ENCODE results near the gene CCNT2.
A peak's percentile ranks its signal among the peaks of the same experiment; 100 is the strongest.

CCNT2 gene

DNA sequence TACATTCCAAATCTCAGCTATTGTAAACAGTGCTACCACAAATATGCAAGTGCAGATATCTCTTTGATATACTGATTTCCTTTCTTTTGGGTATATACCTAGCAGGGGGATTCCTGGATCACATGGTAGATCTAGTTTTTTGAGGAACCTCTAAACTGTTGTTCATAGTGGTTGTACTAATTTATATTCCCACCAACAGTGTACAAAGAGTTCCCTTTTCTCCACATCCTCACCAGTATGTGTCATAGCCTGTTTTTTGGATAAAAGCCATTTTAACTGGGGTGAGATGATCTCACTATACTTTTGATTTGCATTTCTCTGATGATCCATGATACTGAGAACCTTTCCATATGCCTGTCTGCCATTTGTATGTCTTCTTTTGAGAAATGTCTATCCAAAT is 6.3 kb upstream of the CCNT2 start:
- in situ Hi-C loops (cut with HindIII; ENCODE audit: low pct_ligation_motif_present, low pct_unique_long_range_greater_than_20kb, low sequenced_read_pairs), result no loop called here
- DNase-seq, result peak; percentile 20

GRCh38 chr2:134917360-134917865 is 1.2 kb upstream of the CCNT2 start:
- in situ Hi-C loops (cut with HindIII; ENCODE audit: low pct_ligation_motif_present, low pct_unique_long_range_greater_than_20kb, low sequenced_read_pairs), result no loop called here
- peak; percentile 31 for DNase-seq

GRCh38 chr2:134917888-134918525 is 615 bp upstream of the CCNT2 start:
- in situ Hi-C loops (cut with HindIII; ENCODE audit: low pct_ligation_motif_present, low pct_unique_long_range_greater_than_20kb, low sequenced_read_pairs), result no loop called here
- peak; percentile 94 for DNase-seq

GRCh38 chr2:134919341-134920210 is 954 bp downstream of the CCNT2 start:
- DNase-seq, result peak; percentile 42
- in situ Hi-C loops (cut with HindIII; ENCODE audit: low pct_ligation_motif_present, low pct_unique_long_range_greater_than_20kb, low sequenced_read_pairs), result no loop called here

DNA sequence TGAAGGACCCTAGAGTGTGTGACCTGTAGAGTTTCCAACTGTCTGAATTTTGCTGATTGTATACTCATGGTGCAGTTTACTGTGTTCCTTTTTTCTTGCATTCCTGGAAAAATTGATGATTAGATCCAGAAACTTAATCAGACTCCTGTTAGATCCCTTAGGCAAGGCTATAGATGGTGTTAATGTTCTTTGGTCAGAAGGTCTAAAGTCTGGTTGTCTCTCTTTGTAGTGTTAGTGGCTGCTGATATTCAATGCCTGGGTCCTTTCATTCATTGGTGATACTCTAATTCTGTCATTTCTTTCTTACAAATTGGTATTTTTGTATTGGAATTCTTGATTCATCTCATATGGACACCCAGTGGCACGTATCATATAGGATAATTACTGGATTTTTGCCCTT is 6.3 kb downstream of the CCNT2 start:
- in situ Hi-C loops (cut with HindIII; ENCODE audit: low pct_ligation_motif_present, low pct_unique_long_range_greater_than_20kb, low sequenced_read_pairs), result no loop called here
- DNase-seq, result no peak

DNA sequence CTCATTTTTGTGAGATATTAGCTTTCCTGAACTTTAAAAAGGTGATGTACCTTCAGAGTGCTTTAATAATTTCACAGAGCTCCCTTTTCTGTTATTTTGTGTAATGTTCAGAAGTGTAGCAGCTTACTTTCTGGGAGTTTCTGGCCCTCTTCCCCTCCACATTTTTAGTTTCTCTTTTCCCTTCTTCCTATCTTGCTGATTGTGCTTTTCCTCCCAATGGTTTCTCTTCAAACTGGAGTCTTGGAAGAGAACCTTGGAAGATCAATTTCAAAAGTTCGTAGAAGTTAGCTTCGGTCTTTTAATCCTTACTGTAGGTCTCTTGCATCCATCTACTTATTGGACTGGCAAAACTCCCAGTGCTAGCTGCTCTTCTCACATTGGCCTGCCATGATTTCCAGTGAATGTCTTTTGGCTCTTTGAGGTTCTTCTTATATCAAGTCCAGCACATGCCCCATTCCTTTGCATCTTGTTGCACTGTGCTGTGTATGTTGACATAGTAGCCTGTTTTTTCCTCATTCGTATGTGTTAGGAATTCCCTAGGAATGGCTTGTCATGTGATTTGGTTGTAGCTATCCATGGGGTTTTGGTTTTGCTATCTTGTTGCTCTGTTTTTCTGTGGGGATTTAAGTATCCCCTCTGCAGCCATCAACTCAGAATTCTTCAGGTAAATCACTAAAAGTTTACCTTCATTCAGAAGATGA is 7.8 kb downstream of the CCNT2 start:
- in situ Hi-C loops (cut with HindIII; ENCODE audit: low pct_ligation_motif_present, low pct_unique_long_range_greater_than_20kb, low sequenced_read_pairs), result no loop called here
- no peak for DNase-seq

DNA sequence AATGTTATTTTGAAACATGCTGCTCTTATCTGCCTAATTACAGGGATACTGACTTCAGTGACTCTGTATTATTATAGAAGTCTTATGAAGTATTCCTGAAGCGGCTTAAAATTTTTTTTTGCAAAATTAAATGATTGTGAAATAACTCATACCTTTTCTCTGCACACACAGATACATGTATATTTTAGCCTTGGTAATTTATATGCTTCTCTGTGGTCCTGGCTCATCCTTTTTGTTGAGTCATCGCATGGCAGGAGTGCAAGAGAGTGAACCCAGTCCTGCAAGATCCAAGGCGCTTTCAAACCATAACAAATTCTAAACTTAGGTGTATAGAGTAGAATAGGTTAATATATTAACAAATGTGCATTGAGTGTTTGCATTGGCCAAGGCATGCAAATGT is 8.6 kb downstream of the CCNT2 start:
- peak; percentile 28 for DNase-seq
- in situ Hi-C loops (cut with HindIII; ENCODE audit: low pct_ligation_motif_present, low pct_unique_long_range_greater_than_20kb, low sequenced_read_pairs), result no loop called here

GRCh38 chr2:134932864-134933526 is 14.4 kb downstream of the CCNT2 start:
- no peak for DNase-seq
- in situ Hi-C loops (cut with HindIII; ENCODE audit: low pct_ligation_motif_present, low pct_unique_long_range_greater_than_20kb, low sequenced_read_pairs), result no loop called here

- no peak for DNase-seq
- in situ Hi-C loops (cut with HindIII; ENCODE audit: low pct_ligation_motif_present, low pct_unique_long_range_greater_than_20kb, low sequenced_read_pairs), result no loop called here
These were observed 15.1 kb downstream of the CCNT2 start for GRCh38 chr2:134933732-134934131.

DNA sequence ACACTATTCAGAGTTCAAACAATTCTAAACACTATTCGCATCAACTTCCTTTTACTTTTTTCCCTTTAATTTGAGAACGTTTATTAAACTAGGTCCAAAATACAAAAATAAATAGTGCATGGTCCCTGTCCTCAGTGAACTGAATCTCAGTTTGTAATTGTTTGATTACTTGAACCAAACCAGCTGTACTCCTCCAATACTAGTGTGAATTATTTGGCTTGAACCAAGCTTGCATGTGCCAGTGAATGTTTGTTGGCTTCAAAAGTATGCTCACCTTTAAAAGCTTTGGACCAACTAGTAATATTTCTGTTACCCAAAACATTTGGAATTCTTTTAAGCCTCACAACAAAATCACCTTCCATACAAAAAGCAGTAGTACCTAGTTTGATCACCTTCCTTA is 15.5 kb downstream of the CCNT2 start:
- in situ Hi-C loops (cut with HindIII; ENCODE audit: low pct_ligation_motif_present, low pct_unique_long_range_greater_than_20kb, low sequenced_read_pairs), result no loop called here
- no peak for DNase-seq

DNA sequence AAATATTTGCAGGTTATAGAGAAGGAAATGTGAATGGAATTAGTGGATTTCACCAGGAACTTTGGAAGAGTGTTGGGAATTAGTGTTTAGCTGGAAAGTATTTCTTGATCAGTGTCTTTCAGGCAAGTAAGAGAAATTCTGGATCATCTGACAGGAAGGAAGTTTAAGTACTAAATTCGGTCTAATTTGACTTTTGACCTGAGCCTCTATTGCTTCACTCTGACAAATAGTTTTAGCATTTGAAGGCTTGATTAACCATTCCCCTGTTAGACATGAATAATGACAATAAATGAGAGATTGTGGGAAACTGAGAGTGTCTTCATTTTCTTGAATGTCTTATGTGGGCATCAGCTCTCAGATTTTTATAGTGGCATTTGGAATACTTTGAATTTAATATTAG is 16.0 kb downstream of the CCNT2 start:
- DNase-seq, result no peak
- in situ Hi-C loops (cut with HindIII; ENCODE audit: low pct_ligation_motif_present, low pct_unique_long_range_greater_than_20kb, low sequenced_read_pairs), result no loop called here

DNA sequence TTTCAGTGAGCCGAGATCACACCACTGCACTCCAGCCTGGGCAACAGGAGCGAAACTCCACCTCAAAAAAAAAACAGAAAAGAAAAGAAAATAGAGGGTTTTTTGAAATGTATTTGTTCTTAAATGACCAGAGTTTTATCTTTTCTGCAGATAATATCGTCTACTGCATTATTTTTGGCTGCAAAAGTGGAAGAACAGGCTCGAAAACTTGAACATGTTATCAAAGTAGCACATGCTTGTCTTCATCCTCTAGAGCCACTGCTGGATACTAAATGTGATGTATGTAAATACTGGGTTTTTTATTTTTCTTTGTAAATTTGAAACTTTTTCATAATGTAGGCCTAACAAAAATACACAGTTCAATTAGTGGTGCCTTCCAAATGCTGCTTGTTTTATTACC is 18.1 kb downstream of the CCNT2 start:
- no peak for DNase-seq
- in situ Hi-C loops (cut with HindIII; ENCODE audit: low pct_ligation_motif_present, low pct_unique_long_range_greater_than_20kb, low sequenced_read_pairs), result no loop called here

- DNase-seq, result no peak
- in situ Hi-C loops (cut with HindIII; ENCODE audit: low pct_ligation_motif_present, low pct_unique_long_range_greater_than_20kb, low sequenced_read_pairs), result no loop called here
These were observed 24.9 kb downstream of the CCNT2 start for GRCh38 chr2:134943540-134943939.

DNA sequence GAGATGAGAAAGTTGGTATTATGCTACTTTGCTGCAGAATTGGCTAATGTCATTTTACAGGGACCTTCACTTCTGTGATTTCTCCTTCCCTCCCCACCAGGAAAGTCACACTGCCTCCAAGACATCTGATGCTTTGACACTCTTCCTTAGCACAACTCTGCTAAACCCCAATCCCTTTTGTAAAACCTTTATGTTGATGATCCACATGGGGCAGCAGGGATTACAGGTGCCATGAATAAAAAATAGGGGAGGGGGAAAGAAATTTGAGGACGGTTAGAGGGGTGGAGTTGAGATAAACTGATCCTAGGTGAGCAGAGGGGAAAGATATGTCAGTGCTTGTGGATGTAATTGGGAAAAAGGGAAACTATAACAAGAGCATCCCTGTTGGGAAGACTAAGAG is 26.4 kb downstream of the CCNT2 start:
- no peak for DNase-seq
- in situ Hi-C loops (cut with HindIII; ENCODE audit: low pct_ligation_motif_present, low pct_unique_long_range_greater_than_20kb, low sequenced_read_pairs), result no loop called here

DNA sequence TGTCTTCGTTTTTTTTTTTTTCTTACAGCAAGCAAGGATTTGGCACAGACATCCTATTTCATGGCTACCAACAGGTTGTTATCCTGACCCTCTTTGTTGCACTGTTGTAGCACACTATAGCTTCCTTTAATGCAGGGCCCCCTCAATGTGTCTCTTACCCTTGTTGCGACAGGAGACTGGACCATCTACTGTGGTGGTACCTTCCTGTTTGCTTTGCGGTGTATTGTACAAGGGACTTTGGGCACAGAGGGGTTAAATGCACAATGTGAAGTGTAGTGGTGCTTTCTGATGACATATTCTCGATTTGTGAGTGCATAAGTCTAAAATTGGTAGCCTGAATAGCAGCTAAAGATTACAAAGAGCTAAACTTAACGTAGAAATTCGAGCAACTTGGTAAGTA is 27.5 kb downstream of the CCNT2 start:
- in situ Hi-C loops (cut with HindIII; ENCODE audit: low pct_ligation_motif_present, low pct_unique_long_range_greater_than_20kb, low sequenced_read_pairs), result no loop called here
- no peak for DNase-seq

DNA sequence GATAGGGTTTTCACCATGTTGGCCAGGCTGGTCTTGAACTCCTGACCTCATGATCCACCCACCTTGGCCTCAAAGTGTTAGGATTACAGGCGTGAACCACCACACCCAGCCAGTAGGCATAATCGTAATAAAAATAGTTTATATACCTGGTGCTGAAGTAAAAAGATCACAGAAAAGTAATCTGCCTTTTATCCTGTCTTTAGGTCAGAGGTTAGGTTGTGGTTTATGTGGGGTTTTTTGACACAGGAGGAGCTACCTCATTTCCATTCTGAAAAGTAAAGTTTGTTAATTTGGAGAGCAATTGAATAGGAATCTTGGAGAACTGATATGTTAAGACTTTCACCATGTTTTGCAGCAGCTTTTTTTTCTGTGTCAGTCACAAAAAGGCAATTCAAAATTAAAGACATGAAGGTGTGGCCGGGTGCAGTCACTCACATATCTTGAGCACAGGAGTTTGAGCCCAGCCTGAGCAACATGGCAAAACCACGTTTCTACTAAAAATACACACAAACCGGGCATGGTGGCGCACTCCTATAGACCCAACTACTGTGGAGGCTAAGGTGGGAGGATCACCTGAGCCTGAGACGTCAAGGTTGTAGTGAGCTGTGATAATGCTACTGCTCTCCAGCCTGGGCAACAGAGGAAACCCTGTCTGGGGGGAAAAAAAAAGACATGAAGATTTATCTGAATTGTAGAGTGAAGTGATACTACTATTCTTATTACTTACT is 31.5 kb downstream of the CCNT2 start:
- no peak for DNase-seq
- in situ Hi-C loops (cut with HindIII; ENCODE audit: low pct_ligation_motif_present, low pct_unique_long_range_greater_than_20kb, low sequenced_read_pairs), result no loop called here

DNA sequence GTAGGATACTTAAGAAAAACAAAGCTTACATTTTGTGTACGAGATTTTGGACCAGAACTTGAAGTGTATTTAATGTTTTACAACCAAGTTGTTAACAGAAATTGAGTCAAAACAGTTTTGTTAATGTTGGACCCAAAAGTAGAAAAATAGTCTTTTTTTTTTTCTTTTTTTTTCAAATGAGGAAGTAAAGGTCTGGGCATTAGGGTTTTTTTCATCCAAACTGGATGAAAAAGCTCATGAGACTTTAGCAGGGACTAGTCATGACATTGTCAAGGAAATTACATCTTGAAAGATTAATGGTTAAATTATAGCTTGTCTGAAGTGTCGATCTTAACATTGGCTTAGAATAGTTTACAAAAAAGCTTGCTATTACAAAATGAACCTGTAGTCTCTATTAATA is 32.3 kb downstream of the CCNT2 start:
- in situ Hi-C loops (cut with HindIII; ENCODE audit: low pct_ligation_motif_present, low pct_unique_long_range_greater_than_20kb, low sequenced_read_pairs), result no loop called here
- no peak for DNase-seq

DNA sequence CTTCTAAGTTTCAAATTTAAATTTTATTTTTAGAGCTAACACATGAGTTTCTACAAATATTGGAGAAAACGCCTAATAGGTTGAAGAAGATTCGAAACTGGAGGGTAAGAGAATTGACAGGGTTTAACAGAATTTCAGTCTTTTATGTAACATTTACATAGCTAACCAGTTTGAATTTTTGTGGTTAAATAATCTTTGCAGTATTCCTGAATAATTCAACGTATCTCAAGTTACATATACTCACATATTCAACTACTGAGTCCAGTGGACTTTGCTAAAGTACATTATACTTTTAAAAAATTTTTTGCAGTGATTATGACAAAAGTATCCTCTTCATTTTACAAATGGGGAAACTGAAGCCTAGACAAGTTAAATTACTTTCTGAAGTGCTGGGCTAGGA is 34.0 kb downstream of the CCNT2 start:
- in situ Hi-C loops (cut with HindIII; ENCODE audit: low pct_ligation_motif_present, low pct_unique_long_range_greater_than_20kb, low sequenced_read_pairs), result no loop called here
- DNase-seq, result no peak
